Neural progenitor cell (in vitro differentiated cells): Measurements from ENCODE around the gene MZB1. TPM values are rescaled to one million over a fixed set of nuclear protein-coding genes. Genes with fewer than 3 reads are reported as not detected.

Experiments
- DNase-seq: peaks from one replicate; pipeline ENCODE4 v3.0.0-alpha.2; 2016; ENCODE audit warnings: low spot score
- H2AFZ ChIP-seq: fragments of 200-600 bp; sonication (generic); replicated peaks from 2 replicates; pipeline ENCODE4 v1.6.1; 2016; ENCODE audit warnings: antibody characterized with exemption
- H3F3A ChIP-seq: fragments of 200-600 bp; sonication (generic); 2 replicates; pipeline ENCODE4 v1.6.1; 2016; ENCODE audit warnings: antibody characterized with exemption, low read depth
- H3K27ac ChIP-seq: fragments of 200-600 bp; sonication (generic); 2 replicates; pipeline ENCODE4 v1.5.1; 2016; ENCODE audit warnings: mild to moderate bottlenecking
- H3K27me3 ChIP-seq: fragments of 200-600 bp; sonication (generic); 2 replicates; pipeline ENCODE4 v1.6.1; 2016; ENCODE audit warnings: mild to moderate bottlenecking, moderate library complexity
- H3K36me3 ChIP-seq: fragments of 200-600 bp; sonication (generic); 2 replicates; pipeline ENCODE4 v1.5.1; 2016
- H3K4me1 ChIP-seq: fragments of 200-600 bp; sonication (generic); 2 replicates; pipeline ENCODE4 v1.6.1; 2016; ENCODE audit warnings: mixed run types
- H3K4me2 ChIP-seq: fragments of 200-600 bp; sonication (generic); 2 replicates; pipeline ENCODE4 v1.6.1; 2016
- H3K4me3 ChIP-seq: fragments of 200-600 bp; sonication (generic); 2 replicates; pipeline ENCODE4 v1.5.1; 2016
- H3K79me2 ChIP-seq: fragments of 200-600 bp; sonication (generic); 2 replicates; pipeline ENCODE4 v1.6.1; 2016; ENCODE audit warnings: low read depth
- H3K9ac ChIP-seq: fragments of 200-600 bp; sonication (generic); 2 replicates; pipeline ENCODE4 v1.6.1; 2016
- H3K9me3 ChIP-seq: fragments of 200-600 bp; sonication (generic); 2 replicates; pipeline ENCODE4 v1.5.1; 2016; ENCODE audit warnings: low read depth
- H4K20me1 ChIP-seq: fragments of 200-600 bp; sonication (generic); 2 replicates; pipeline ENCODE4 v1.6.1; 2016; ENCODE audit warnings: low read depth
- H3K27ac Mint-ChIP-seq: 3 replicates; pipeline ENCODE4 v1.8.0; 2021; ENCODE audit warnings: mixed read lengths
- H3K27me3 Mint-ChIP-seq: 2 replicates; pipeline ENCODE4 v1.8.0; 2022; ENCODE audit warnings: low read depth, mild to moderate bottlenecking, inconsistent platforms, moderate library complexity, mixed read lengths; ENCODE audit not compliant: insufficient read depth
- H3K36me3 Mint-ChIP-seq: 3 replicates; pipeline ENCODE4 v1.8.0; 2021; ENCODE audit warnings: mixed read lengths
- H3K4me1 Mint-ChIP-seq: 3 replicates; pipeline ENCODE4 v1.8.0; 2021; ENCODE audit warnings: mixed read lengths
- H3K4me3 Mint-ChIP-seq: 3 replicates; pipeline ENCODE4 v1.8.0; 2021; ENCODE audit warnings: mild to moderate bottlenecking, moderate library complexity, mixed read lengths
- H3K9me3 Mint-ChIP-seq: 3 replicates; pipeline ENCODE4 v1.8.0; 2020; ENCODE audit warnings: mixed read lengths
- EZH2 ChIP-seq: fragments of 200-600 bp; sonication (generic); IDR thresholded peaks from 2 replicates; pipeline ENCODE4 v1.6.1; 2017; ENCODE audit warnings: antibody characterized with exemption, mild to moderate bottlenecking, moderate library complexity
- EZH2phosphoT487 ChIP-seq: fragments of 200-600 bp; sonication (generic); IDR thresholded peaks from 2 replicates; pipeline ENCODE4 v1.6.1; 2017; ENCODE audit warnings: antibody characterized with exemption
- total RNA-seq: library from RNA; depleted of rRNA; stranded (reverse); fragments of >200 nt; gene quantifications from 2 replicates; pipeline ENCODE4 v1.2.3, GENCODE V29; 2015; ENCODE audit warnings: low replicate concordance
- TF ChIP-seq, protein P1 (sequence below): fragments of 200-600 bp; sonication (generic); IDR thresholded peaks from 2 replicates; pipeline ENCODE4 v1.5.1; 2017; ENCODE audit warnings: antibody characterized with exemption, mild to moderate bottlenecking

The MZB1 gene
- total RNA-seq, 1 donor from 2014 or later: not detected

DNA sequence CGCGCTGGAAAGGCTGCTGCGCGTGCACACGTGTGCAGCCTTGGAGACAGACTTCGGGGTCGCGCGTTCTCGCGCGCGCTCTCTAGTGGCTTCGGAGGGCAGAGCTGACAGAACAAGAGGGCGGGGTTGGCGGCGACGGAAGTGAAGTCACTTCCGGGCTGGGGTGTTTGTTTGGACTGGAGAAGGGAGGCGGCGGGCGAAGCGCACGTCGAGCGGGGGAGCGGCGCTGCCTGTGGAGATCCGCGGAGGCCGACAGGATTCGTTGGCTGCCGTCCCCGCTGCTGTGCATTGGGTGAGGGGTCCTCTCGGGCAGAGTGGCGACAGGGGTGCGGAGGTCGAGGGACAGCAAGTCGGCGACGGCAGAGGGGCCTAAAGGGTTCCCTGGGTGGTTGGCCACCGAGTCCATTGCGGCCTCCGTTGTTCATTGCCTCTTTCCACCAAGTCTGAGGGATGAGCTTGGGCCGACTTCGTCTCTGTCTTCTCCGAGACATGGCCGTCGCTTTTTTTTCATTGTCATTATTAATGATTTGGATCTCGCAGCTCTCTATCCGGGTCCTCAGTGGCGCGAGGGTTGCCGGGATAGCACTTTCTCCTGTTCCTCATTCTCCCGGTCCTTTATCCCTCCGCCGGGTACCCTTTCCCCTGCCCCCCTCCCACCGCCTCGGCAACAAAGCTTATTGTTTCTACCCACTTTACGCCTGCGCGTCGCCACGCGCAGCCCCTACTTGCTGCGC, 47.9 kb downstream of the MZB1 start, which contains the start of gene PAIP2:
Gene PAIP2, plus strand, starts transcription at position 166 of the 734 bp plus-strand sequence. CDS start 21,931 bp downstream, outside the sequence.
- DNase-seq: peak; percentile 99
- Histone ChIP-seq H3K9me3 (no peaks in the 10 kb centered on the region), H3F3A (peaks cover 15% of the 10 kb centered on the region), H4K20me1 (peaks cover 46% of the 10 kb centered on the region), H3K4me1 (peaks cover 12% of the 10 kb centered on the region), H3K27ac (peak within 1 kb of the TSS; percentile 97), H3K4me3 (peak within 1 kb of the TSS; percentile 89), H3K4me2 (peak within 1 kb of the TSS; percentile 98), H2AFZ (peak within 1 kb of the TSS; percentile 71), H3K9ac (peak within 1 kb of the TSS; percentile 91), H3K36me3 (peaks cover 2% of the 10 kb centered on the region), H3K79me2 (peaks cover 52% of the 10 kb centered on the region), H3K27me3 (no peaks in the 10 kb centered on the region)
- TF ChIP-seq, protein P1, sequence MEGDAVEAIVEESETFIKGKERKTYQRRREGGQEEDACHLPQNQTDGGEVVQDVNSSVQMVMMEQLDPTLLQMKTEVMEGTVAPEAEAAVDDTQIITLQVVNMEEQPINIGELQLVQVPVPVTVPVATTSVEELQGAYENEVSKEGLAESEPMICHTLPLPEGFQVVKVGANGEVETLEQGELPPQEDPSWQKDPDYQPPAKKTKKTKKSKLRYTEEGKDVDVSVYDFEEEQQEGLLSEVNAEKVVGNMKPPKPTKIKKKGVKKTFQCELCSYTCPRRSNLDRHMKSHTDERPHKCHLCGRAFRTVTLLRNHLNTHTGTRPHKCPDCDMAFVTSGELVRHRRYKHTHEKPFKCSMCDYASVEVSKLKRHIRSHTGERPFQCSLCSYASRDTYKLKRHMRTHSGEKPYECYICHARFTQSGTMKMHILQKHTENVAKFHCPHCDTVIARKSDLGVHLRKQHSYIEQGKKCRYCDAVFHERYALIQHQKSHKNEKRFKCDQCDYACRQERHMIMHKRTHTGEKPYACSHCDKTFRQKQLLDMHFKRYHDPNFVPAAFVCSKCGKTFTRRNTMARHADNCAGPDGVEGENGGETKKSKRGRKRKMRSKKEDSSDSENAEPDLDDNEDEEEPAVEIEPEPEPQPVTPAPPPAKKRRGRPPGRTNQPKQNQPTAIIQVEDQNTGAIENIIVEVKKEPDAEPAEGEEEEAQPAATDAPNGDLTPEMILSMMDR: peak; percentile 74
- TF ChIP-seq EZH2: no peak
- H3K4me1 Mint-ChIP-seq: peaks cover 27% of the 10 kb centered on the region
- peak within 1 kb of the TSS; percentile 98 for H3K27ac Mint-ChIP-seq
- H3K4me3 Mint-ChIP-seq: peak within 1 kb of the TSS; percentile 95
- H3K27me3 Mint-ChIP-seq: peaks cover 2% of the 10 kb centered on the region
- peaks cover 3% of the 10 kb centered on the region for H3K9me3 Mint-ChIP-seq
- H3K36me3 Mint-ChIP-seq: peaks cover 17% of the 10 kb centered on the region

DNA sequence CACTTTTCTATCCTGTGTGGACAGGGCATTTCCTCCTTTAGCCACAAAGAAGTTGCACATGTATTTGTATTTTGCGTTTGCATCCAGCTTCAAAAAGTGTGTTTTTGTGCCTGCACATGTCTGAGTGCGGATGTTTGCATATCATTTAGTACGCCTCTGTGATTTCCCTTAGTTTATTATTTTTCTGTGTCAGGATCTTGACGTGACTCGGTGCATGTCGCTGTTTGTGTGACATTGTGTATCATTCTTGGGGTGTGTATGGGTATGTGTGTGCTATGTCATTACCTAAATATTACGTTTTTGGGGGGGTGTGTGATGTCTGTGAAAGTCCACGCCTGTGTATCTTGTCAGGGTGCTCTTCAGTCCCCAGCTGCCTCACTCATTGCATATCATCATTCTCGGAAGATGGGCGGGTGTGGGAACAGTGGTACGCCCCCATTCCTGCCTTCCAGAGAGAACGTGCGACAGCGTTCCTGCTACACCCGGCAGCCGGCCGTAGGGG, 48.5 kb downstream of the MZB1 start:
- Histone ChIP-seq H3K27ac (no peak overlapping the region), H3K36me3 (peaks cover 2% of the 10 kb centered on the region), H3K27me3 (no peaks in the 10 kb centered on the region), H3F3A (peaks cover 21% of the 10 kb centered on the region), H3K79me2 (peaks cover 45% of the 10 kb centered on the region), H4K20me1 (peaks cover 40% of the 10 kb centered on the region), H3K9me3 (no peaks in the 10 kb centered on the region), H2AFZ (peak overlapping the region; percentile 70), H3K4me2 (peak overlapping the region; percentile 98), H3K4me3 (peak overlapping the region; percentile 89), H3K4me1 (peaks cover 12% of the 10 kb centered on the region), H3K9ac (no peak overlapping the region)
- Mint-ChIP-seq H3K27me3 (peaks cover 2% of the 10 kb centered on the region), H3K4me1 (peaks cover 29% of the 10 kb centered on the region), H3K4me3 (peak overlapping the region; percentile 95), H3K9me3 (peaks cover 3% of the 10 kb centered on the region), H3K27ac (peak overlapping the region; percentile 98), H3K36me3 (peaks cover 15% of the 10 kb centered on the region)
- no peak for DNase-seq
- no peak for TF ChIP-seq EZH2phosphoT487

DNA sequence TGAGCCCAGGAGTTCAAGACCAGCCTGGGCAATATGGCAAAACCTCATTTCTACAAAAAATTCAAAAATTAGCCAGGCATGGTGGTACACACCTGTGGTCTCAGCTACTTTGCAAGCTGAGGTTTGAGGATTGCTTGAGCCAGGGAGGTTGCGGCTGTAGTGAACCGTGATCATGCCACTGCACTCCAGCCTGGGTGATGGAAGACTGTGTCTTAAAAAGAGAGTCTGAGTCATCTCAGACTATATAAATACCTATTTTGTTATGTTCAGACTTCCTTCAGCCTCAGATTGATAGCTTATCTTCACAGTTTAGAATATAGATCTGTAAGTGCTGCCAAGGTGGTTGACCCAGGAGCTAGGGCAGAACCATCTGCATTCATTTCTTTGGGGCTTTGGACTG, 49.7 kb downstream of the MZB1 start:
- Mint-ChIP-seq H3K9me3 (no peaks in the 10 kb centered on the region), H3K4me3 (no peak overlapping the region), H3K4me1 (peaks cover 29% of the 10 kb centered on the region), H3K36me3 (peaks cover 8% of the 10 kb centered on the region), H3K27me3 (peaks cover 2% of the 10 kb centered on the region), H3K27ac (no peak overlapping the region)
- no peak overlapping the region for H3K27ac ChIP-seq
- peaks cover 40% of the 10 kb centered on the region for H4K20me1 ChIP-seq
- no peak for TF ChIP-seq EZH2
- TF ChIP-seq EZH2phosphoT487: no peak
- TF ChIP-seq, protein P1: no peak
- no peak overlapping the region for H3K9ac ChIP-seq
- H3K4me1 ChIP-seq: peaks cover 12% of the 10 kb centered on the region
- H3K4me3 ChIP-seq: no peak overlapping the region
- DNase-seq: no peak
- H3K4me2 ChIP-seq: no peak overlapping the region
- H3K27me3 ChIP-seq: no peaks in the 10 kb centered on the region
- H3K9me3 ChIP-seq: no peaks in the 10 kb centered on the region
- H2AFZ ChIP-seq: no peak overlapping the region
- peaks cover 33% of the 10 kb centered on the region for H3K79me2 ChIP-seq
- H3K36me3 ChIP-seq: no peaks in the 10 kb centered on the region
- H3F3A ChIP-seq: peaks cover 33% of the 10 kb centered on the region

Other genes starting within 250 kb of the MZB1 start
- 5.5 and 9.7 TPM in 2 replicates for gene SIL1, start 191.5 kb downstream of the MZB1 start, total RNA-seq
- 680 and 1,185 TPM in 2 replicates for gene MATR3, start 96.2 kb downstream of the MZB1 start, total RNA-seq
- gene PAIP2, start 48.1 kb downstream of the MZB1 start, total RNA-seq: 115 and 201 TPM in 2 replicates
- not detected in 2 replicates for gene SLC23A1, start 6.6 kb downstream of the MZB1 start, total RNA-seq
- gene PROB1, start 5.2 kb upstream of the MZB1 start, total RNA-seq: 0.67 and 2.6 TPM in 2 replicates
- 15.2 and 15.7 TPM in 2 replicates for gene SPATA24, start 14.2 kb upstream of the MZB1 start, total RNA-seq
- gene DNAJC18, start 49.6 kb upstream of the MZB1 start, total RNA-seq: 13.7 and 21.7 TPM in 2 replicates
- gene ECSCR, start 72.8 kb upstream of the MZB1 start, total RNA-seq: not detected in 2 replicates
- gene SMIM33, start 81.1 kb upstream of the MZB1 start, total RNA-seq: not detected in 2 replicates
- 0.07 and 0.19 TPM in 2 replicates for gene STING1, start 92.8 kb upstream of the MZB1 start, total RNA-seq
- 131 and 141 TPM in 2 replicates for gene UBE2D2, start 171.4 kb upstream of the MZB1 start, total RNA-seq